Heart left ventricle (tissue), 13 donors: ENCODE results near the gene CNTNAP5.

Experiments
- CTCF ChIP-seq, 12 donors: fragments of 200-600 bp; sonication (generic) in 4 of 12; IDR thresholded peaks; one replicate each; pipeline versions ENCODE4 v1.5.0 to v1.8.0; 2018 to 2022; ENCODE audit warnings: antibody characterized with exemption in 12 of 12, mild to moderate bottlenecking in 5 of 12
- POLR2A ChIP-seq, 2 donors: fragments of 450-650 bp; IDR thresholded peaks; one replicate each; pipeline ENCODE4 v1.6.1; 2017; ENCODE audit warnings: antibody characterized with exemption in 2 of 2, mild to moderate bottlenecking in 2 of 2, moderate library complexity in 2 of 2
- donor health status: ischemic (EF 13 %, LVEDD 7.1; RV severe dilation, severe dysfunction).
- donor health status: DM: no; HTN: yes; CAD: no.
- donor health status: DM: no; HTN: no; CAD: no.
- donor health status: ischemic (EF 25% LVEDD 6.9; RV normal size, moderate dysfunction).
- donor health status: ischemic (EF 25% LVEDD 5.7; RV mildly dilated, moderate dysfunction).
- donor health status: ischemic (EF 35%, LVEDD 5.7; RV mildly dilated, moderate dysfunction).
- donor health status: nonischemic (EF 11% LVEDD 7.7; RV severe dilation, severe dysfunction).
- donor health status: DM: yes; HTN: yes; CAD: no.
- donor health status: PGD.
- donor health status: ischemic (EF 29% LVEDD 5.4; RV normal size, mild dysfunction).
- donor health status: nonischemic (EF 23%, LVEDD 6.1; RV moderate dilation, normal function).

- TF ChIP-seq CTCF (IDR thresholded peaks at IDR 0.05) (no peak), POLR2A (IDR thresholded peaks at IDR 0.05) (no peak)
These were observed 126.6 kb downstream of the CNTNAP5 start for GRCh38 chr2:124151691-124152090.
